Renal cortical epithelial cell (primary cell): ENCODE measurements around the gene ITGA1. TPM values are rescaled to one million over a fixed set of nuclear protein-coding genes. Genes with fewer than 3 reads are reported as not detected.
"Not testable (repeated sequence)": the region's sequence is repeated elsewhere in the genome, so short reads cannot be mapped to it uniquely, and the experiment has no call there.

Source experiments
- DNase-seq: peaks from one replicate; pipeline ENCODE4 v3.0.0-alpha.2; 2011; ENCODE audit warnings: low read depth
- total RNA-seq: library from RNA; depleted of rRNA; stranded (reverse); fragments of >200 nt; gene quantifications from 2 replicates; pipeline ENCODE4 v1.2.3, GENCODE V29; 2014

The ITGA1 gene
- total RNA-seq, 1 donor from 2014 or later, result 57.7 TPM

GRCh38 chr5:52864371-52864770 lies 76.7 kb downstream of the ITGA1 start:
- peak; percentile 89 for DNase-seq

GRCh38 chr5:52864884-52865283 lies 77.2 kb downstream of the ITGA1 start:
- DNase-seq, result no peak

DNA sequence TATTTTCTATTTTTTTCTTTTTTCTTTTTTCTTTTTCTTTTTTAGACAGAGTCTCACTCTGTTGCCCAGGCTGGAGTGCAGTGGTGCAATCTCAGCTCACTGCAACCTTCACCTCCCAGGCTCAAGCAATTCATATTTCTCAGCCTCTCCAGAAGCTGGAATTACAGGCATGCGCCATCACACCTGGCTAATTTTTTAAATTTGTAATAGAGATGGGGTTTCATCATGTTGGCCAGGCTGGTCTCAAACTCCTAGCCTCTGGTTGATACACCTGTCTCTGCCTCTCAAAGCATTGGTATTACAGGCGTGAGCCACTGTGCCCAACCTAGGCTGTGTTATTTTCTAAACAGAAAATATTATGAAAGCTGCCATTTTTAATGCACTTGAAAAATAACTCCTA lies 78.3 kb downstream of the ITGA1 start:
- DNase-seq, result not testable (repeated sequence)

DNA sequence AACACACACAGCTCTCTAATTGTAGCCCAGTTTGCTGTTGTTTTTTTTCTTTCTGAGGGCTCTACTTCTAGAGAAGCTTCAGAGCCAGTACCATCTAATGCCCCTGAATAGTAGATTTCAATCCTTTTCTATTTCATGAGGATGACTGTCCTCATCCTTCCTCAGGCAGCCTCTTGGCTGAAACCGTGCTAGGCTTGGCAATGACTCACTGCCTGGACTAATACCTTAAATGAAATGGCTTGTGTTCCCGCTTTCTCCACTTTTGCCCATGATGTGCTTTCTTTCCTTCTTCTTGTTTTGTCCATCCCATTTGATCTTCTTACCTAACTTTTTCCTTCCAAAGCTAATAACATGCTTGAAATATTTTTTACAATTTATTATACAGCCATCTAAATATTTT lies 80.1 kb downstream of the ITGA1 start:
- peak; percentile 42 for DNase-seq

DNA sequence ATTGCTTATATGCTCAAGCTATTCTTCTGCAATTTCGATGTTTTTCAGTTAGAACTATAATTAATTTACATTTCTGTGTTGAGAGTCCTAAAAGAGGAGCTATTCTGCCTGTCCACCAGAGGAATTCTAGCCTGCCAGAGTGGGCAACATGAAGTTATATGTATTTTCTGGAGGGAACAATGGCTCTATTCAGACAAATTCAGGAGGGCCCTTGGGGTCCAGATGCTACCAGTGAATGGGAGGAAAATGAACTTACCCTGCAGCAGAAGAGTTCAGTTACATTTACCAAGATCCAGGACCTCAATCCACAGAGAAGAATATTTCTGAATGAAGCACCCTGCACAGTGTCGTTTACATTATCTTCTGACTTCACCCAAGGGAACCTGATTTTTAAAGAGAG lies 80.7 kb downstream of the ITGA1 start:
- DNase-seq, result no peak

GRCh38 chr5:52869391-52869790 lies 81.7 kb downstream of the ITGA1 start:
- DNase-seq, result no peak

DNA sequence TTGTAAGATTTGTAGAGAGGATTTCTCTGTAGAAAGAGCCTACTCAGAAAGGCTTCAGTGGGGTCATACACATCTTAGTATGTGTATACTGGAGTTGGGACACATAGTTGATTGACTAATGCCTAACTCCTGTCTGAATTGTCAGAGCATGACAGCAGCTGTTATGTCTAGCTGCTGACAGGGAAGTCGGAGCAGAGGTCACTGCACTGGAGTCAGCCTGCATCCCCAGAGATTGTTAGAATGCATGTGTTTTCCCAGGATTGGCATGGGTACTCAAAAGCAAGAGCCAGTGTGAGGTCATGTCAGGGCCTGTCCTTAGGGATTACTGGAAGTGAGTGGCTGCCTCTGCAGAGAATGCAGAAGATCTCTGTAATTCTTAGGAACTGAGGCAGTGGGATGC lies 82.7 kb downstream of the ITGA1 start:
- DNase-seq, result peak; percentile 94

GRCh38 chr5:52875827-52876226 lies 88.1 kb downstream of the ITGA1 start:
- DNase-seq, result no peak

GRCh38 chr5:52876456-52876855 lies 88.7 kb downstream of the ITGA1 start:
- no peak for DNase-seq

GRCh38 chr5:52878656-52879055 lies 90.9 kb downstream of the ITGA1 start:
- DNase-seq, result peak; percentile 88

DNA sequence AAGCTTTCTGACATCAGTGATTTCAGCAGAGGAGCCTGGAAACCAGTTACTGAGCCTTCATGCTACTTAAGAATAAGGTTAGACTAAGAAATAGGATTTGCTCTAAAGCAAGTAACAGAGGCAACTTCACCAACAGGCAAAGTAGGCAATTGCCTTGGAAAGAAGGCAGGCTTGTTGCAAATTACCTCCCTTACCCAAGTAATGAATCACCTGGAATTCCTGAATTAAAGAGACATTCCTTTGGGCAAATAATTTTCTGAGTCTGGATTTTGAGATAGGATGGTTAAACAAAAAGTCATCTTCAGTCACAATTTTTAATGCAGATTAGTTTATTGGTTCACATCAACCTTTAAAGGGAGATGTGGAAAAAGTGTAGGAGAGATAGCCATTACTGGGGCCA lies 92.8 kb downstream of the ITGA1 start:
- DNase-seq, result peak; percentile 50

DNA sequence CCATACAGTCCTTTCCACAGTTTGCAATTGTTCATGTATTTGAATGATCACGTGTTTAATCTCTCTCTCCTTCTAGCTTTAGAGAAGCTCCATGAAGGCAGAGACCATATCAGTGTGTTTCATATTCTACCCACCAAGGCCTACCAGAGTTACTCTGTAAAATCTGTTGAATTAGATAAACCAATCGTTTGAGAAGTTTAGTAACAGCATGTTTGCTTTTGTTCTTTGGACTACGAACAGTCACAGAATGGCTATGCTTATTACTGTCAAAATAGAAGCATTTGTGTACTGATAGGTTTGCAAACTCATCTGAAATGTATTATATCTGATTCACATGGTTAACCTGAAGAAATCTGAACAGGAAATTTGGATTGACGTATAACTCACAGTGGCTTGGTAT lies 93.8 kb downstream of the ITGA1 start:
- no peak for DNase-seq

GRCh38 chr5:52883110-52883509 lies 95.4 kb downstream of the ITGA1 start:
- no peak for DNase-seq

DNA sequence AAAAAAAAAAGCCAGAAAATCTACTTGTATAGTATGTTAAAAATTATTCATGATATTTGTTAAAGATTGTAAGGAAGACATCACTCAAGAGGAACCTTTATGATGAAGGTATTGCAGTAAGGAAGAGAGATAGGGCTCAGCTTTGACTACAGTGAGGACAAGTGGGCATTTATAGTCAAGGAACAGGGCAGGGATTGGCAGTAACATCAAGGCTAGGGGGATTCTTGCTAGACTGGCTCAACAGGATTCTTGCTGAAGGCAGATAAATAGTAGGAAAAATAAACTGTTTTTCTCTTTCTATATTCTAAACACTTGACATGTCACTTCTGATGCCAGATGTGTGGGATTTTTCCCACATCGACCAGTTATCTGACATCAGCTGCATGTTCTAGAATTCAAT lies 96.7 kb downstream of the ITGA1 start:
- no peak for DNase-seq

GRCh38 chr5:52885614-52886013 lies 97.9 kb downstream of the ITGA1 start:
- no peak for DNase-seq

DNA sequence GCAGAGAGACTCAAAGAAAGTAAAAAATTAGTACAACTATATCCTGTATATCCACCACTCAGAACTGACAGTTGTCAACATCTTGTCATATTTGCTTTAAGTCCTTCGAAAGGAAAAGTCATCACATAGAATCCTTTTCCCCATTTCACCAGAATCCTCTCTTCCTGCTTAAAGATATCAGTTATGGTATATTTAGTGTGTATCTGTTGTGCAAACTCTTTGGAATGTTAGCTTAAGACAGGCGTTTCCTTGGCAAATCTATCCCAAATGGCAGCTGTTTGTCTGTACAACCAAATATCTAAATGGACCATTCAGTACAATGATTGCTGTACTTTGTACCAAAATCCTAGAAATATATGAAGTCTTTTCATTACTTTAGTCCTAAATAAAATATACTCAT lies 98.5 kb downstream of the ITGA1 start:
- DNase-seq, result no peak

- no peak for DNase-seq
These were observed 99.3 kb downstream of the ITGA1 start for GRCh38 chr5:52887066-52887465.

DNA sequence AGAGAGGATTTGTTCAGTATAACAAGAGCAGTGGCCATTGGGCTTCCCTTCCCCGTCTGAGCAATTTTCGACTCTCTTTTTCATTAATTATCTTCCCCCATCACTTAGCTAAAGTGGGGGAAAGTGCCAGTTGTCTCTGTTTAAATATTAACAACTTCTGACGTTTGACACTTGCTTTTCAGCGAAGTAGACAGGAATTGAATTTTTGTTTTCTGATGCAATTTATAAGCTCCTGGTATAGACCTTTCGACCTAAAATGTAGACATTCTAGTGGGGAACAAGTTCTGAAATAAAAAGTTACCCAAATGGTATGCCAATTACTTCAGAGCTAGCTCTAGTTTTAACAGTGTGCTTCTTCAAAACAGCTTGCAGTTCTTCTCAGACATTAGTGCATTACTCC lies 100.6 kb downstream of the ITGA1 start:
- peak; percentile 22 for DNase-seq

- peak; percentile 75 for DNase-seq
These were observed 104.6 kb downstream of the ITGA1 start for GRCh38 chr5:52892242-52892878.

DNA sequence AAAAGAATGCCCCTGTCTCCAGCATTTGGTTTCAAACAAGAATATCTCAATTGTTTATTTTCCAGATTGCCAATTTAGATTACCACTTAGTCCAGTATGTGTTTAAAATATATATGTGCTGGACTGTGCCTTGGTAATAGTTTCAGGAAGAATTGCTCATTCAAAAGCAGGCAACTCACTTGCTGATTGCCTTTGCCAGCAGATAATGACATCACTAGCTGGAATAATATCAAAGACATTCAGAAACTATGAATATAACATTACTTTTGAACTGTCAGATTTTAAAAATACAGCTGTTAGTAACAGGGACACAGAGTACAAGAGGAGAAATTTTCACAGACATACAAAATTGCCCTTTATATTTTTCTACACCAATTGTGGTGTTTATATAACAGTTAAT lies 105.4 kb downstream of the ITGA1 start:
- DNase-seq, result peak; percentile 33

- no peak for DNase-seq
These were observed 106.1 kb downstream of the ITGA1 start for GRCh38 chr5:52893863-52894262.

DNA sequence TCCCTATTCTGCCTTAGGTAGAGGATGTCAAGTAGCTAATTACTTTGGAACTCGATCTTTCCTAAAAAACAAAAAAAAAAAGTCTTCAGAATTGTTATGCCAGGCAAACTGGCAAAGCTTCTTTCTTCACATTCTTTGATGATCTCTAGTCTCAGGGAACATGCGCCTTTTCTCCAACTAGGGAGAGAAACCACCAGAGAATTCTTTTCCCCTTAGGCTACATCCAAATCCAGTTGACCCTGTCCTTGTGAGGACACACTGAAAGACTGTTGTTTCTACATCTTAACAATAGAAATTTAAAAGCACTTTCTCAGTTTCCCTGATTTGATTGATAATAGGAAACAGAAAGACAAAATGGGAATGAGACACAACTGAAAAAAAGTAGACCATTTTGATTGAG lies 106.7 kb downstream of the ITGA1 start:
- no peak for DNase-seq

- no peak for DNase-seq
These were observed 107.4 kb downstream of the ITGA1 start for GRCh38 chr5:52895075-52895474.
